Upper lobe of left lung (tissue), 4 donors: Measurements from ENCODE around the gene SETBP1.

Experiments used
- EP300 ChIP-seq, 4 donors: sonication (generic); formaldehyde crosslinking; IDR thresholded peaks; one replicate each; pipeline ENCODE4 v1.5.1; 2017; ENCODE audit warnings: antibody characterized with exemption in 4 of 4, control low read depth in 2 of 4
- POLR2AphosphoS5 ChIP-seq, 2 donors: sonication (generic); formaldehyde crosslinking; IDR thresholded peaks; one replicate each; pipeline ENCODE4 v1.5.1; 2017; ENCODE audit warnings: antibody characterized with exemption in 2 of 2
- TF ChIP-seq, protein P1 (sequence below), 6 experiments: fragments of 450-650 bp in 4 of 6; fragments of 200-600 bp in 2 of 6; sonication (generic) in 2 of 6; IDR thresholded peaks; one replicate each; pipeline ENCODE4 v1.5.1; 2016 to 2019; ENCODE audit warnings: antibody characterized with exemption in 6 of 6

DNA sequence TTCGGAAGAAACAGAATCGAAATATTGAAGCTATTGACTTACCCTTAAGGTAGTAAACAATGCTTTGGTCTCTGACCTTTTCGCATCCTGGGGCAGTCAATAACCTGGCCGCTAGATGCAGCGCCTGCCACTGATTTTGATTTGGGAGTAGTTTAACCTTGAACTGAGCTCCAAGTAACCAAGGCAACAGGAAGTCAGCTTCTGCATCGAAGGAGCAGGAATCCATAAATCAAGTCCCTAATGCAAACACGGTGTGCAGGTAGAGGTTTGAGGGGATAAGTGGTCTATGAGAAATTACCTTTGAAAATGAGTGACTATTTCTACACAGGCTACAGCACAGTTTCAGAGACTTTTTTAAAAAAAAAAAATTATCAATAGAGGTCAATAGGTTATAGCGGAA is 353.5 kb downstream of the SETBP1 start:
- no peak for TF ChIP-seq EP300 (IDR thresholded peaks at IDR 0.05)
- TF ChIP-seq POLR2AphosphoS5 (IDR thresholded peaks at IDR 0.05) = no peak
- TF ChIP-seq, protein P1, sequence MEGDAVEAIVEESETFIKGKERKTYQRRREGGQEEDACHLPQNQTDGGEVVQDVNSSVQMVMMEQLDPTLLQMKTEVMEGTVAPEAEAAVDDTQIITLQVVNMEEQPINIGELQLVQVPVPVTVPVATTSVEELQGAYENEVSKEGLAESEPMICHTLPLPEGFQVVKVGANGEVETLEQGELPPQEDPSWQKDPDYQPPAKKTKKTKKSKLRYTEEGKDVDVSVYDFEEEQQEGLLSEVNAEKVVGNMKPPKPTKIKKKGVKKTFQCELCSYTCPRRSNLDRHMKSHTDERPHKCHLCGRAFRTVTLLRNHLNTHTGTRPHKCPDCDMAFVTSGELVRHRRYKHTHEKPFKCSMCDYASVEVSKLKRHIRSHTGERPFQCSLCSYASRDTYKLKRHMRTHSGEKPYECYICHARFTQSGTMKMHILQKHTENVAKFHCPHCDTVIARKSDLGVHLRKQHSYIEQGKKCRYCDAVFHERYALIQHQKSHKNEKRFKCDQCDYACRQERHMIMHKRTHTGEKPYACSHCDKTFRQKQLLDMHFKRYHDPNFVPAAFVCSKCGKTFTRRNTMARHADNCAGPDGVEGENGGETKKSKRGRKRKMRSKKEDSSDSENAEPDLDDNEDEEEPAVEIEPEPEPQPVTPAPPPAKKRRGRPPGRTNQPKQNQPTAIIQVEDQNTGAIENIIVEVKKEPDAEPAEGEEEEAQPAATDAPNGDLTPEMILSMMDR (IDR thresholded peaks at IDR 0.05) = no peak
